GM03348 (cell line): ENCODE data around the gene AHI1.

Source experiments
- DNase-seq: peaks from one replicate; pipeline ENCODE4 v3.0.0; 2012; ENCODE audit warnings: low spot score

The AHI1 gene

DNA sequence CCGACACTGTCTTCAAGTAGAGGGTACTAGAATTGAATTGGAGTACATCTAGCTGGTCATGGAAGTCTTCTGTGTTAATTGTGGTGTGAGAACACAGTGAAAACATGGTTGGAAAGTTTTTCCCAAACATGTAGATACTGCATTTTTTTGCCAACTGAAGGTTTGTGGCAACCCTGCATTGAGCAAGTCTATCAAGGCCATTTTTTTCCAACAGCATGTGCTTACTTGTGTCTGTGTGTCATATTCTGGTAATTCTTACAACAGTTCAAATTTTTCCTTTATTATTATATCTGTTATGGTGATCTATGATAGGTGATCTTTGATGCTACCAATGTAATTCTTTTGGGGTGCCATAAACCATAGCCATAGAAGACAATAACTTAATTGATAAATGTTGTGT is 169.4 kb downstream of the AHI1 start:
- DNase-seq, result no peak

DNA sequence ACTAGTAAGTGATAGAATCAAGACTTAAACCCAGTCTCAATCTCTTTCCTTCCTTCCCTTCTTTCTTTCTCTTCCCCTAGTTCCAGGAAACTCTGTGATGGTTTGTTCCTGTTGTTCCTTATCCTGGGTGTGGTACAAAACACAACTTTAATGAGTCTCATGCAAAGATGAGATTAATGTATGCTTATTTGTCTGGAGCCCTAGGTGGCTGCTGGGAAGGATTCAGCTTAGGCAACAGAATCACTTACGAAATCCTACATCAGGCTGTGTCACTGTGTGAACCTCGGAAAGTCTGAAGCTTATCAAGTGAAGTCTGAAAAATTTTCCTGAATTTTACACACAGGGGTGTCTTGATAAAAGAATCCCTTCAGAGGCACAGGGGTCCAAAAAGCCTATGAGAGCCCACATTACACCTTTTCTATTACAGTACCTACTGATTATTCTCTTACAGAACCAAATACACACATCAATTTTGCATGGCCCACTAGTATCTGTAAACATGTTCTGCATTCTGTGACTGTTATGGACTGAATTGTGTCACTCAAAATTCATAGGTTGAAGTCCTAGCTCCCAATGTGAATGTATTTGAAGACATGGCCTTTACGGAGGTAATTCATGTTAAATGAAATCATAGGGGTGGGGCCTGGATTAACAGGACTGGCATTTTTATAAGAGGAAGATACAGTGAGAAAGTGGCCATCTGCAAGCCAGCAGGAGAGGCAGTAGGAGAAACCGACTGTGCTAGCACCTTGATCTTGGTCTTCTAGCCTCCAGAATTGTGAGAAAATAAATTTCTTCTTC is 171.7 kb downstream of the AHI1 start:
- DNase-seq, result no peak

DNA sequence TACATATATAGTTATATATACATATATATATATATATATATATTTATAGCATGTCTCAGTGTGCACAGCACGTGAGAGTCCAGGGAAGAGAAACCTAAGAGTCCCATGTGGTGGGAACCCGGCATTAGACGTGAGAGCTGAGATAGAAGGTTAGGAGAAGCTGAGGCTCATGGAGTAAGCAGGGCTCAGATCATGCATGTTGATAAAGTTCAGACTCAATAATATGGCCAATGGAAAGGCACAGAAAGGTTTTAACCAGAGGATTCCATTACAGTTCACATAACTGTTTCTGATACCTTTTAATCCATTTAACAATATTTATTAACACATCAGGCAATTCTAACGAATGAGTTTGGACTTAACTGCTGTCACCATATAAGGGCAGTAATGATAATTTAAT is 173.0 kb downstream of the AHI1 start:
- DNase-seq, result no peak

DNA sequence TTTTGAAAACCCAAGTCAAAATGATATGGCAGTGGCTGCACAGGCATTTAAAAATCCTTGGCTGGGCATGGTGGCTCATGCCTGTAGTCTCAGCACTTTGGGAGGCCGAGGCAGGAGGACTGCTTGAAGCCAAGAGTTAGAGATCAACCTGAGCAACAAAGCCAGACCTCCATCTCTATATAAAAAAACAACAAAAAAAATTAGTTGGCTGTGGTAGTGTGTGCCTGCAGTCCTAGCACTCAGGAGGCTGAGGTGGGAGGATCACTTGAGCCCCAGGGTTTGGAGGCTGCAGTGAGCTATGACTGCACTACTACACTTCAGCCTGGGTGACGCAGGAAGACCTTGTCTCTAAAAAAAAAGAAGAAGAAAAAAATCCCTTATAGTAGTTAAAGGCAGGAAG is 173.6 kb downstream of the AHI1 start:
- DNase-seq, result no peak

DNA sequence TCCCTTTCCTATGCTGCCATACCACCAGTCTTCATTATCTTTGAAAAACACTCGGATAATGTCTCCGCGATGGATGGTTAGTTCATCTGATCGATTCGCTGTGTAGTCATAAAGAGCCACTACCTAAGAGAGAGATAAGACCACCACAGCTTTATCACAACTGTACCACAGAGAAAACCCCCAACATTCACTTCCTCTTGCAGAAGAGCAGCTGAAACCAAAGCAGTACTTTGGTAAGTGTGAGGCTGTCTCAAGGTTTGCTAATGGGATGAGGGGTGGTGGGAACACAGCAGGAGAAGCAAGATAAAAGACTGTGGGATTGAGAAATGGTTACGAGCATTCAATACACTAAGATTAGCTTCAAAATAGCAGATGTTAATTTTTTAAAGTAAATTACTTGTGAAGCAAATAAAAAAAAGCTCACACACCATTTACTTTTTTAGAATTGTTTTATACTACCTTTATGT is 174.3 kb downstream of the AHI1 start:
- DNase-seq, result no peak

- DNase-seq, result no peak
Measured at GRCh38 chr6:135322427-135323201, 174.9 kb downstream of the AHI1 start.

DNA sequence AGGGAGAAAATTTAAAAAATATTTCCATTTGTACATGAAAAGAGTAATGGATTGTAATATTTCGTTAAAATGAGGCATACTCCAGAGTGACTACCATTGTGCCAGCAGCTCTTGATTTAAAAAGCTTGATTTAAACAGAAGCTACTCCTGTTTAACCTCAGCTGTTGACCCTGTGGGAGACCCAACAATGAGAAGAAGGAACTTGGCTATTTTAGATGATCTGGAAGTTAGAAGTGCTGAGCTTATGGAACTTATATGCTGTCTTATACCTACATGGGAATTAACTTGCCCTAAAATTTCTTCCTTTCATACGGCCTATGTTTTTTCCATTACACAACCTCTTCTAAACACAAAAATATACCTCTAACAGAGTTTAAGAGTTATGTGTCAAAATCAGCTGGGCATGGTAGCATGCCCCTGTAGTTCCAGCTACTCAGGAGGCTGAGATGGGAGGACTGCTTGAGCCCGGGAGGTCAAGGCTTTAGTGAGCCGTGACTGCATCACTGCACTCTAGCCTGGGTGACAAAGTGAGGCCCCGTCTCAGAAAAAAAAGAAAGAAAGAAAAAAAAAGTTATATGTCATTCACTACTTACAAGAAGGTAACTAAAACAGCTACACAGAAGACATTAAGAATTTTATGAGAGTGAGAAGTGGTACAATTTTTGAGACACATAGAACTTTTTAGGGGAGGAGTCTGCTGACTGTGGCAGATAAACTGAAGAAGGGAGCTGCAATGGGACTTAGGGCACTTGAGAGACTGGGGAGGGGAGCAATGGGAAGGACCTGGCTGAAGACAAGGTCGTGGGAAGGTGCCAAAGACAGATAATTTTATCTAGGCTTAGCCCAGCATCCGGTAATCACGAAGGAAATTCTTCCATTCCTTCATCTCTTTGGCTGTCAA is 176.6 kb downstream of the AHI1 start:
- DNase-seq, result no peak

DNA sequence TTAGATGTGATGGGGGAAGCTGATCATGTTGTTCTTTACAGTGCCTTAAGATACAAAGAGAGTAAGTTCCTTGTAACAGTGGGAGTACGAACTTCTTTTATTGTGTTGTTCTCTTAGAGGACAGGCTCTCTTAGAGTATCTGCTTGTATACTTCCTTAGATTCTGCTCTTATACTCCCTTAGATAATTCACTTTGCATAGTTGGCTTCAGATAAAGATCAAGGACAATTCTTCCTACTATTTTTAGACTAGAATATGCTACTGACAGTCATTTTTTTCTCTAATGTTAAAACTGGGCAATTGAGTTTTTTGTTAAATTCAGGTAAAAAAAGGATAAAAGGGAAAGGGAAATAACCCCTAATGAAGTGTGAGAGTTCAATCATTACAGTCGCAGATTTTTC is 177.7 kb downstream of the AHI1 start:
- no peak for DNase-seq

DNA sequence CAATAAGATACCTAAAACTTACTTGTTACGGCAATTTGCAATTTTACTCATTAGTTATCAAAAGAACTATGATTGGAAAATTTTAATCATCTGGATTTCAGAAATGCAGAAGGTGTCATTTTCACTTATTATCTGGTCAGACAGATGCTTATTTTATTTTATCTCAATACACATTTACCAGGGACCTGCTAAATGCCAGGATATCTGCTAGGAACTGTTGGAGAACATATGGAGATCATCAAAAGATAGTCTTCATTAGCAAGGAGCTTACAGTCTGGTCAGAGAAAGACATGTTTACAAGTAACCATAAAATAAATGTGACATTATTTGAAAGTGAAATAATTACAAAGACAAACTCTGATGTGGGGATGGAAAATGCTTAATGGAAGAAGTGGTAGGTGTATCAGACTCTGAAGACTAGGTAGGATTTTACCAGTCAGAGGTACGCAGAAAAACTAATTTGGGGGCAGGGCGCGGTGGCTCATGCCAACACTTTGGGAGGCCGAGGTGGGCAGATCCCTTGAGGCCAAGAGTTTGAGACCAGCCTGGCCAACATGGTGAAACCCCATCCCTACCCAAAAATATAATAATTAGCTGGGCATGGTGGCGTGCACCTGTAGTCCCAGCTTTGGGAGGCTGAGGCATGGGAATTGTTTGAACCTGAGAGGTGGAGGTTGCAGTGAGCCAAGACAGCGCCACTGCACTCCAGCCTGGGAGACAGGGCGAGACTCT is 178.6 kb downstream of the AHI1 start:
- no peak for DNase-seq

DNA sequence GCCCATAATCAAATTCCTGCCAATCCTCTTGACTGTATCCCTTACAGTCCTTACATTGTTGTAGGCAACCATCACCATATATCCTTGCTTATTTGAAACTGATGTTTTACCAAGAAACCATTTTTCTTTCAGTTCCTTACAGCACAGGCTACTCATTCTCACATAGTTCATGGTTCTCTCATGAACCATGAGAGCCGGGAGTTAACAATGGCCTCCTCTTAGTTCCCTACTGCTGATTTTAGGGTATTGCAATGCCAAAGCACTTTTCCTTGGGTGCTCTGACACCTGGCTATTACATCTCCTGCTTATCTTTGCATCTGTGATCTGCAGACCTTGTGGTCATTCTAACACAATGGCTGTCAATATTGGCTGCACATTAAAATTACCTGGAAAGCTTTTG is 183.0 kb downstream of the AHI1 start:
- DNase-seq, result no peak

DNA sequence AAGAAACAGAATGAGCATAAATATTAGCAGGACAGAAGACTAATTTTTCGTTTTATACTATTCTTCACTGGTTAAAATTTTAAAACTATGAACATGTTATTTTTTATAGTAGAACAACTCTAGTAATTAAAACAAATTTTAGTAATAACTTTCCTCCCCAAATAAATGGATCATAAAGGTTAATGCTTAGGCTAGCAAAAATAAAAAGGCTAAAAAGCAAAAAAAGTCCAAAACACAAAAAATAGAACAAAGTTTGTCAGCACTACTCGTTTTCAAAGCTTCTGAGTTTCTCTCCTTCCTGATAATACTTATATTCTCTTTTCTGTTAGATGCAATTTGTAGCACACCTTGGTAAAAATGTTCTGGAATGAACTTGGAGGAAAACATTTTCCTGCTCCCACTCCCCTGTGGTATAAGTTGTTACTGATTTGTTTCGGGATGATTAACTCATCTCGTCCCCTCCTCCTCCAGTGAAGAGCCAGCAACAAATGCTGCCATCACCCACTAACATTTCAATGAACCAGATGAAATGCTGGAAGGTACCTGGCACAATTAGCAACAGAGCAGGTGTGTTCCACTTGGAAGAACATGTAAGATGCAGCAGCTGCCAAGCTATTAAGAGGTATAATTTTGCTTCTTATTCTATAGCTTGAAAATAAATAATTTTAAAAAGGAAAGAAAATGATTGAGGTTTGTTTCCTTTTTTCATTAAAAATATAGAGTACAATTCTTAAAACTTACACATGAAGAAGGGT is 185.9 kb downstream of the AHI1 start:
- no peak for DNase-seq

GRCh38 chr6:135310291-135310690 is 187.2 kb downstream of the AHI1 start:
- no peak for DNase-seq

GRCh38 chr6:135306740-135307420 is 190.7 kb downstream of the AHI1 start:
- no peak for DNase-seq

GRCh38 chr6:135306166-135306565 is 191.4 kb downstream of the AHI1 start:
- no peak for DNase-seq

DNA sequence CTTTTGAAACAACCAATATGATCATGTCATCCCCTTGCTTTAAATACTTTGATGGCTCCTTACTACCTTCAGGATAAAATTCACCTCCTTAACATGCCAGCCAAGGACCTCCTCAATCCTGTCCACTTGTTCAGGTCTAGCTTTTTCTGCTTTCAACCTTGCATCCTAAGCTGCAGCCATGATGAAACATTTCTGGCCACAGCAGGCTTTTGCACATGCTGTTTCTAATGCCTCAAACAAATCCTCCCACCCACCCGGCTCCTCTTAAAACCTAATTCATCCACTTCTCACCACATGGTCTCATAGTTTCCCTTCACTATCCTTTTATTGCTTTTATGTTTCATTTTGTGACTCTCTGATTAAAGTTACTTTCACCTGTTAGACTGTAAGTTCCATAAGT is 191.9 kb downstream of the AHI1 start:
- no peak for DNase-seq

DNA sequence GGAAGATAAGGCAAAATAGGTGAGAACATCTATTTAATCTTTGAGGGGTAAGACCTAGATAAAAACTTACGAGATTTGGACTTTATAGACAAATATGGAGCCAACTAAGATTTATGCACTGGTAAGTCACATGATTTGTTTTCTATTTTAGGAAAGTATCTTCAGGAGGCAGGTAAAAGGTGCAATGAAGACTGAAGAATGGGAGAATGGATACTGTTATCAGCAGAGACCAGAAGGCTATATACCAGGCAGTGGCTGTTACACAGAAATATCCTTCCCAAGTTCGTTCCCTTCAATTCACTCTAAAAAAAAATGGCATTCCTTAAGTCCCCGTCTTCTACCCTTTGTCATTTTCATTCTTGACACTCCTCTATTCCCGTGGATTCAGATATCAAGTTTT is 192.7 kb downstream of the AHI1 start:
- no peak for DNase-seq

DNA sequence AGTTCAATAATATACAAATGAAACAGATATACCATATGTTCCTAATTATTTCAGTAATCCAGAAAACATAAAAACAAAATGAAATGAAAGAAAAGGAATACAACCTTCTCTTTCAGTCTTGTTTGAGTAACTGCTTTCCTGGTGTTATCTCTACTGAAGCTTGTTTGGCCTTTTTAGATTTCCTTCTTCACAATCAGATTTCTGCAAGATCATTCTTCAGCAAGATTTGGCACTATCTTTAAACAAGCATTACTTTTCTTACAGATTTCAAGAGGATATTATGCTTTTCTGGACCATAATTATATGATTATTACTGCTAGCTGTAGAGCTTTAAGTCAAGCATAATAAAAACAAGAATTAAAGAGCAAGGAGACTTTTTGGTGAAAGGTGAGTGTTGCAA is 196.2 kb downstream of the AHI1 start:
- no peak for DNase-seq

- peak; percentile 14 for DNase-seq
Measured at GRCh38 chr6:135300576-135300975, 197.0 kb downstream of the AHI1 start.

- DNase-seq, result peak; percentile 26
Measured at GRCh38 chr6:135299256-135299655, 198.3 kb downstream of the AHI1 start.

- no peak for DNase-seq
Measured at GRCh38 chr6:135298455-135298854, 199.1 kb downstream of the AHI1 start.
